Keratinocyte (primary cell): ENCODE measurements around the gene HS3ST3A1. TPM values are rescaled to one million over a fixed set of nuclear protein-coding genes. Genes with fewer than 3 reads are reported as not detected.

Experiments
- DNase-seq: peaks from one replicate; pipeline ENCODE4 v3.0.0-alpha.2; 2011; ENCODE audit warnings: low read depth, missing footprints, low spot score
- FAIRE-seq: peaks from 2 replicates; lab custom pipeline; 2011; peaks lifted over from hg19 to GRCh38; lab: Jason Lieb, UNC
- H2AFZ ChIP-seq: 2 replicates; pipeline ENCODE4 v1.6.0; 2012; ENCODE audit warnings: low read length, control low read depth, inconsistent platforms; ENCODE audit not compliant: control insufficient read depth
- H3K27ac ChIP-seq: 2 replicates; pipeline ENCODE4 v1.5.1; 2011; ENCODE audit warnings: low read length; ENCODE audit not compliant: control insufficient read depth, insufficient read depth
- H3K27me3 ChIP-seq: 3 replicates; pipeline ENCODE4 v1.6.0; 2011; ENCODE audit warnings: low read length; ENCODE audit not compliant: control insufficient read depth, insufficient read depth; ENCODE audit errors: extremely low read depth
- H3K36me3 ChIP-seq, 2 experiments: 2 replicates in 1 of 2; 3 replicates in 1 of 2; pipeline ENCODE4 v1.5.1; 2011; ENCODE audit warnings: low read length in 2 of 2, mild to moderate bottlenecking in 1 of 2; ENCODE audit not compliant: control insufficient read depth in 2 of 2, insufficient read depth in 2 of 2; ENCODE audit errors: extremely low read depth in 1 of 2
- H3K4me1 ChIP-seq: 3 replicates; pipeline ENCODE4 v1.5.1; 2011; ENCODE audit warnings: low read length; ENCODE audit not compliant: control insufficient read depth, insufficient read depth; ENCODE audit errors: extremely low read depth
- H3K4me2 ChIP-seq: 3 replicates; pipeline ENCODE4 v1.6.0; 2011; ENCODE audit warnings: low read depth, low read length; ENCODE audit not compliant: control insufficient read depth, insufficient read depth; ENCODE audit errors: extremely low read depth
- H3K4me3 ChIP-seq, 3 experiments: fragments of 200-600 bp in 1 of 3; sonication (generic) in 1 of 3; 2 replicates in 2 of 3; 3 replicates in 1 of 3; pipeline ENCODE4 v1.5.1; 2011 to 2016; ENCODE audit warnings: low read length in 3 of 3, mild to moderate bottlenecking in 3 of 3, control low read depth in 2 of 3, inconsistent platforms in 1 of 3, low read depth in 1 of 3, mixed read lengths in 1 of 3, mixed run types in 1 of 3, moderate library complexity in 1 of 3; ENCODE audit not compliant: control insufficient read depth in 2 of 3, insufficient read depth in 2 of 3; ENCODE audit errors: extremely low read depth in 1 of 3
- H3K79me2 ChIP-seq: 2 replicates; pipeline ENCODE4 v1.6.0; 2012; ENCODE audit warnings: low read length; ENCODE audit not compliant: control insufficient read depth, insufficient read depth
- H3K9ac ChIP-seq: 3 replicates; pipeline ENCODE4 v1.6.0; 2011; ENCODE audit warnings: low read length; ENCODE audit not compliant: control insufficient read depth, insufficient read depth; ENCODE audit errors: extremely low read depth
- H3K9me1 ChIP-seq: 3 replicates; pipeline ENCODE4 v1.6.0; 2011; ENCODE audit warnings: low read length; ENCODE audit not compliant: control insufficient read depth, insufficient read depth; ENCODE audit errors: extremely low read depth
- H3K9me3 ChIP-seq: 2 replicates; pipeline ENCODE4 v1.5.1; 2012; ENCODE audit warnings: low read depth, low read length; ENCODE audit not compliant: control insufficient read depth
- H4K20me1 ChIP-seq: 3 replicates; pipeline ENCODE4 v1.6.0; 2011; ENCODE audit warnings: low read length; ENCODE audit not compliant: control insufficient read depth, insufficient read depth; ENCODE audit errors: extremely low read depth
- EZH2 ChIP-seq: IDR thresholded peaks from one replicate; pipeline ENCODE4 v1.6.1; 2012; ENCODE audit warnings: inconsistent platforms, mild to moderate bottlenecking, low read length, moderate library complexity
- dilution Hi-C: fragments of 300-500 bp; cut with MboI; formaldehyde crosslinking; loops from one replicate; pipeline ENCODE4 v1.7.0; 2020; ENCODE audit warnings: low sequenced_read_pairs; ENCODE audit not compliant: extremely low pct_ligation_motif_present
- polyA plus RNA-seq, 5 experiments: library from polyadenylated mRNA; depleted of rRNA in 3 of 5; stranded (reverse) in 3 of 5; stranded (forward) in 1 of 5; unstranded in 1 of 5; fragments of >200 nt; gene quantifications; 1 replicate in 1 of 5; 2 replicates in 3 of 5; 3 replicates in 1 of 5; pipeline versions ENCODE4 v1.2.1 to v1.2.3, GENCODE V29; 2011 to 2012; ENCODE audit warnings: missing spikeins in 2 of 5, low read depth in 1 of 5, low replicate concordance in 1 of 5
- TF ChIP-seq, protein P1 (sequence below), 3 experiments: IDR thresholded peaks in 1 of 3; conservative IDR thresholded peaks in 1 of 3; optimal IDR thresholded peaks in 1 of 3; 2 replicates in 2 of 3; 3 replicates in 1 of 3; pipeline versions ENCODE3 to v1.5.1; 2011; ENCODE audit warnings: low read length in 3 of 3, mild to moderate bottlenecking in 3 of 3, moderate library complexity in 2 of 3, control low read depth in 1 of 3, inconsistent platforms in 1 of 3; ENCODE audit not compliant: insufficient read depth in 2 of 3; ENCODE audit errors: extremely low read depth in 1 of 3

Gene HS3ST3A1
- polyA plus RNA-seq, 1 donor (not counting 4 experiments of a cell fraction or from before 2014, with no cell fraction given) = 0.04 TPM

DNA sequence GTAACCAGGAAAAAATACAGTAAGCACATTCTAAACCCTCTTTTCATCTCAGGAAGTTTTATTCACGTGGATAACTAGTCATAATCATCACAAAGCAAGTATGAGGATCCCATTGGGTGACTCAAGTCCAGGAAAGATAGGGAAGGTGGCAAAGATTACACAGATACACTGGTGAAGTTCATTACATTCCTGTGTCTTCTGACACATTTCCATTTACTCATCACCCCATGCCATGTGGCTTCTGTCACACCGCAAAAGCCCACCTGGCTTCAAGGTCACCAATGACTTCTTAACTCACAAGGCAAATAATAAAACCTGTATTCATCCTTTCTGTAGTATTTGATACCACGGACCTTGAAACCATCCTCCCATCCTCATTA is 17.0 kb downstream of the HS3ST3A1 start:
- Histone ChIP-seq H3K27me3 (no peaks in the 10 kb centered on the region), H2AFZ (no peak overlapping the region), H3K79me2 (no peaks in the 10 kb centered on the region), H3K9me3 (no peaks in the 10 kb centered on the region), H3K4me3 (no peak overlapping the region), H3K9me1 (no peaks in the 10 kb centered on the region), H4K20me1 (no peaks in the 10 kb centered on the region), H3K27ac (no peak overlapping the region), H3K4me1 (no peaks in the 10 kb centered on the region), H3K9ac (no peak overlapping the region), H3K36me3 (no peaks in the 10 kb centered on the region), H3K4me2 (no peak overlapping the region)
- dilution Hi-C loops = no loop called here
- FAIRE-seq (no peak), DNase-seq (no peak)
- TF ChIP-seq EZH2 = no peak
- TF ChIP-seq, protein P1, sequence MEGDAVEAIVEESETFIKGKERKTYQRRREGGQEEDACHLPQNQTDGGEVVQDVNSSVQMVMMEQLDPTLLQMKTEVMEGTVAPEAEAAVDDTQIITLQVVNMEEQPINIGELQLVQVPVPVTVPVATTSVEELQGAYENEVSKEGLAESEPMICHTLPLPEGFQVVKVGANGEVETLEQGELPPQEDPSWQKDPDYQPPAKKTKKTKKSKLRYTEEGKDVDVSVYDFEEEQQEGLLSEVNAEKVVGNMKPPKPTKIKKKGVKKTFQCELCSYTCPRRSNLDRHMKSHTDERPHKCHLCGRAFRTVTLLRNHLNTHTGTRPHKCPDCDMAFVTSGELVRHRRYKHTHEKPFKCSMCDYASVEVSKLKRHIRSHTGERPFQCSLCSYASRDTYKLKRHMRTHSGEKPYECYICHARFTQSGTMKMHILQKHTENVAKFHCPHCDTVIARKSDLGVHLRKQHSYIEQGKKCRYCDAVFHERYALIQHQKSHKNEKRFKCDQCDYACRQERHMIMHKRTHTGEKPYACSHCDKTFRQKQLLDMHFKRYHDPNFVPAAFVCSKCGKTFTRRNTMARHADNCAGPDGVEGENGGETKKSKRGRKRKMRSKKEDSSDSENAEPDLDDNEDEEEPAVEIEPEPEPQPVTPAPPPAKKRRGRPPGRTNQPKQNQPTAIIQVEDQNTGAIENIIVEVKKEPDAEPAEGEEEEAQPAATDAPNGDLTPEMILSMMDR (optimal IDR thresholded peaks at IDR 0.05 in 1 of 3, IDR thresholded peaks at IDR 0.05 in 1 of 3, conservative IDR thresholded peaks at IDR 0.05 in 1 of 3; ENCODE audit: extremely low read depth in 1 of 3, insufficient read depth in 2 of 3, low read length in 3 of 3) = no peak

DNA sequence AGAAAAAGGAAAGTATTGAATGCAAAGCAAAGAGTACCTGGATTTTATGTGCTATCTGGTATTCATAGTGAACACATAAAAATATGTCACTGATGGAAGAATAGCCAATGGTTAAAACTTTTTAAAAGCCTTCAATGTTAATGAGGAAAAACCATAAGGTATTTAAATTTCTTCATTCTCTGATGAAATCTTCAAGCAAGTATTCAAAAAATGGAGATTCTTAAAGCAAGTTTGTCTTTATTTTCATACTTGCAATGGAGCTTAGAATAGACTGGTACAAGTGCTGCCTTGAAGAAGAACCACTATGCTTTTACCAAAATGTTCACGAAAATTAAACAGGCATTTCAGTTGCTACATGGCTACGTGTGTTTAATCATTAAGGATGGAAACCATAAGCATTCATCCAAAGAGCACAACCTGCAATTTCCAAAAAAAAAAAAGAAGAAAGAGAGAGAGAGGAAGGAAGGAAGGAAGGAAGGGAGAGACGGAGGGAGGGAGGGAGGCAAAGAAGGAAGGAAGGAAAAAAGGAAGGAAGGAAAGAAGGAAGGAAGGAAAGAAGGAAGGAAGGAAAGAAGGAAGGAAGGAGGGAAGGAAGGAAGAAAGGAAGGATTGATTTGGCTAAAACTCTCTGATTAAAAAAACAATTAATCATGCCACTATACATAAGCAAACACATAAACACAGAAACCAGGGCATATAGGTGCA is 17.6 kb downstream of the HS3ST3A1 start:
- FAIRE-seq (no peak), DNase-seq (no peak)
- Histone ChIP-seq H3K27me3 (no peaks in the 10 kb centered on the region), H3K9me1 (no peaks in the 10 kb centered on the region), H3K36me3 (no peaks in the 10 kb centered on the region), H3K79me2 (no peaks in the 10 kb centered on the region), H3K9me3 (no peaks in the 10 kb centered on the region), H3K27ac (no peak overlapping the region), H3K4me2 (no peak overlapping the region), H3K4me1 (no peaks in the 10 kb centered on the region), H3K9ac (no peak overlapping the region), H2AFZ (no peak overlapping the region), H3K4me3 (no peak overlapping the region), H4K20me1 (no peaks in the 10 kb centered on the region)
- dilution Hi-C loops = no loop called here
- TF ChIP-seq, protein P1 (optimal IDR thresholded peaks at IDR 0.05 in 1 of 3, IDR thresholded peaks at IDR 0.05 in 1 of 3, conservative IDR thresholded peaks at IDR 0.05 in 1 of 3; ENCODE audit: extremely low read depth in 1 of 3, insufficient read depth in 2 of 3, low read length in 3 of 3) = no peak
- TF ChIP-seq EZH2 = no peak
